ENCODE measurements around the gene NRN1L.

DNA sequence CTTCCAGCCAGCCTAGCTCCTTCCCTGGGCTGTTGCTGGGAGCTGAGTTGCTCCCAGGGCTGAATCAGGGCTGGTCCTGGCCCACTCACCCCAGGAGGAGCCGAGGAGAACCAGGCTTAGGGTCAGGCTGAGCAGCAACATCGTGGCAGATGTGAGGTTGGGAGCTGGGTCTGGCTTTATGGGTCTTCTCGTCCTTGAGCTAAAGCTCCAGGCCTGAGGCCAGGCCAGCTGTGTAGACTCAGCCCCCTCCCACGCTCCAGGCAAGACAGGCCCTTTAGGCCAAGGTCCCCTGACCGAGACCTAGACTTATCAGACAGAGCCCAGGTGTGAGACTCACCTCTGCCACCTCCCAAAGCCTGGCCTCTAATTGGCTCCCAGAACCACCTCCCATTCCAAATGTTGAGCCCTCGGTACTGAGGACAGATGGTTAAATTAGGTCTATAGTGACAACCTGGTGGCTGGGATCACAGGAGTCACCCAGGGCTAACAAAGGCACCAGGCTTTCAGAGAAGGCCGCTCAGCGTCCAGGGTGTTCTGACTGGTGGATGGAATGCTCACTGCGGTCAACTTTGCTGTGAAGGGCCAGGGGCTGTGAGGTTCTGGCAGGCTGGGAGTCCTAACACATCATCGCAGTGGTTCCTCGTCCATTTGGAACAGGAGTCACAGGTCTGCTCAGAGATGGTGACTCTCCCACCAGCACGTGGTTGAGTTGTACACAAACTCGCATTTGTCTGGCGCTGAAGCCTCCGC, 47.2 kb downstream of the NRN1L start, which contains the start of gene CTRL:
- TF ChIP-seq, protein P1, sequence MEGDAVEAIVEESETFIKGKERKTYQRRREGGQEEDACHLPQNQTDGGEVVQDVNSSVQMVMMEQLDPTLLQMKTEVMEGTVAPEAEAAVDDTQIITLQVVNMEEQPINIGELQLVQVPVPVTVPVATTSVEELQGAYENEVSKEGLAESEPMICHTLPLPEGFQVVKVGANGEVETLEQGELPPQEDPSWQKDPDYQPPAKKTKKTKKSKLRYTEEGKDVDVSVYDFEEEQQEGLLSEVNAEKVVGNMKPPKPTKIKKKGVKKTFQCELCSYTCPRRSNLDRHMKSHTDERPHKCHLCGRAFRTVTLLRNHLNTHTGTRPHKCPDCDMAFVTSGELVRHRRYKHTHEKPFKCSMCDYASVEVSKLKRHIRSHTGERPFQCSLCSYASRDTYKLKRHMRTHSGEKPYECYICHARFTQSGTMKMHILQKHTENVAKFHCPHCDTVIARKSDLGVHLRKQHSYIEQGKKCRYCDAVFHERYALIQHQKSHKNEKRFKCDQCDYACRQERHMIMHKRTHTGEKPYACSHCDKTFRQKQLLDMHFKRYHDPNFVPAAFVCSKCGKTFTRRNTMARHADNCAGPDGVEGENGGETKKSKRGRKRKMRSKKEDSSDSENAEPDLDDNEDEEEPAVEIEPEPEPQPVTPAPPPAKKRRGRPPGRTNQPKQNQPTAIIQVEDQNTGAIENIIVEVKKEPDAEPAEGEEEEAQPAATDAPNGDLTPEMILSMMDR (conservative IDR thresholded peaks at IDR 0.05 in 1 of 2, IDR thresholded peaks at IDR 0.05 in 1 of 2; ENCODE audit: extremely low read depth in 1 of 2, insufficient read depth in 1 of 2, low read depth in 1 of 2, low read length in 2 of 2) = no peak
- no peak for TF ChIP-seq EZH2 (IDR thresholded peaks at IDR 0.05; ENCODE audit: borderline replicate concordance, low read length)
